GM18499 (cell line): ENCODE measurements around the gene RASL11B.

Source experiments
- ATAC-seq: cut with Tn5 transposase; IDR thresholded peaks from one replicate; pipeline ENCODE4 v1.9.1; 2021; ENCODE audit warnings: moderate number of reproducible peaks; ENCODE audit not compliant: insufficient read depth, unreplicated experiment

Gene RASL11B

DNA sequence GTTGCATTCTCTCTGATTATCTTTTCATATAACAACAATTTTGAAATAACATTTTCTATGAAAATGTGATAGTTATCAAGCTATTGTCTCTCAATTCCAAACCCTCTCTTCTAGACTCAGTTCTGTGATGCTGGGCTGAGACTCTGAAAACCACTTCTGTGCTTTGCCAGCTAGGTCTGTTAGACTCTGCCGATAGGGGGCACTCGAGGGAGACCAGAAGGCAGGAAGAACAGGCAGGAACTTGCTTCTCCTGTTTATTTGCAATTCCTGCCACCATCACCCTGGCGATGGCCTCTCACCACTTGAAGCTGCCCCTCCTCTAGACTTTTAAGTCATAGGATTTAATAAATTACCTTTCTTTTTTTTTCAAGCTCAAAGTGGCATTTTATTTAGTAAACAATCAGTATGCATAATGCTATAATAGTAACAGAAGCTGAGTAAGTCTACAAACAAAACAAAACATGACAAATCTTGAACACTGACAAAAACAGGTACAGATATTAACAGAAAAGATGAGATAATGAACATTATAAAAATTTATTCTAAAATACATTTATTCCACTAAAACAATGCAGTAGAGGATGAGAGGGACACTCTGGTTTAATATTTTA lies 49.7 kb downstream of the RASL11B start:
- peak; percentile 45 for ATAC-seq

GRCh38 chr4:52912608-52913007 lies 50.5 kb downstream of the RASL11B start:
- no peak for ATAC-seq

DNA sequence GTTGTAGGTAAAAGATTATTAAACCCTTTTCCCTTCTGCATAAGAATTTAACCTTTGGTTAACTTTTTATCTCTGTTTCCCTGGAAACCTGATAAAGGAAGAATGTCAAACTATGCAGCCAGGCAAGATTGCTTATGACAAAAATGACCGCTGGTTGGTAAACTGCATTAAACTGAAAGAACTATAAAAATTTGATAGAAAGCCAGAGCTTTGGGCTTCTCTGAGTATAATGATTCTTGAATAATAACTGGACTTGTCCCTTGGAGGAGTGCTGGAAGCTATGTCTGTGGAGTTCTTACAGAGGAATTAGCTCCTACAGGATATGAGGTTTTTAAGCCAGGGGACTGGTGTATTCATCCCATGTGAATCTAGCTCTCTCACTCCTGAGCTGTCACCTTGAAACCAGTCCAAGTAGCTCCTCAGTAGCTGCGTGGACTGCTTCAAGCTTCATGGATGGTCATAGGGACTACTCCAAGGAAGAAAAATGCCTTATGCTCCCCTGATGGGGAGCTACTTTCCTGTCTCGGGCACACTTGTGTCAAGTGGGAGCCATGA lies 52.0 kb downstream of the RASL11B start:
- ATAC-seq, result no peak

DNA sequence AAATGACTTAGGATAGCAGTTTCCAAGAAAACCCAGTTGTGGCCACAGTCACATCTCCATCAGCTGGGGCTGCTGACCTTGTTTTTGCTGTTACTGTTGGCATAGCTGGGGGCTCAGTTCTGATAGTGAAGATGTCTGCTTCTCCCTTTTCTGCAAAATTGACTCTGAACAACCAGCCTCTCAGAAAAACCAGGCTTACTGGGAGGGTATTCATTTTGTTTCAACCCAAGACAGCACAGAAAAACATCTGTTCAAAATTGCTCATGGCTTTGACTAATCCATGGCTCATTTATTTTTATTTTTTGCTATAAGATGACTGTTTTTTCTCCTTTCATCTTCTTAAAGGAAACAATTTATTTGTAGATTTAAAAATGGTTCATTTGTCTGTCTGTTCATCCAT lies 53.1 kb downstream of the RASL11B start:
- ATAC-seq, result no peak

DNA sequence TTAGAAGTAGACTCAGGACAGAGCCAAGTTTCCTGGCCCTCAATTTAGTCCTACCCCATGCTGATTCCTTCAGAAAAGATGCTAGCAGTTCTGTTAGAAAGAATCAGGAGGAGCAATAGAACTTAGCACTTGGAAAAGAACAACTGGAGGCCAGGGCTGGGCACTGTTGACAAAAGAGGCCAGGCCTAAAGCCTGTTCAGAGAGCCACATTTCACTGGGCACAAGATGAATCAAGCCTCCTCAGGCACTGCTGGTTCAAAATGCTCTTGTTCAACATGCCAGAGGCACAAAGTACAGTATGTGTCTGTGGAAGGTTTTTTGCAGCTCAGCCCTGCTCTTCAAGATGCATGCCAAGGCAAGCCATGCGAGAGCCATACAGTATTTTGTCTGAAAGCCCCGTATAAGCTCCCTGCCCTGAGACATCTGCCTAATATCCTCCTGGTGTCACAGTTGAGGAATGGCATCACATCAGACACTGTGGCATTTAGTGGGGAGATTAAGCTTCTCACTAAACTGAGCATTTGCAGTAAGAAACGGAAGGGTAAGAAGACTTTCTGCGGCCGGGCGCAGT lies 53.7 kb downstream of the RASL11B start:
- ATAC-seq, result no peak
